Neural cell (in vitro differentiated cells): ENCODE results near the gene SLC6A11.

Experiments used
- CTCF ChIP-seq: fragments of 450-650 bp; IDR thresholded peaks from 2 replicates; pipeline ENCODE4 v1.5.1; 2014; ENCODE audit warnings: antibody characterized with exemption, mild to moderate bottlenecking, moderate library complexity; ENCODE audit not compliant: poor library complexity, severe bottlenecking
- EP300 ChIP-seq: fragments of 450-650 bp; conservative IDR thresholded peaks from 2 replicates; pipeline ENCODE4 v1.6.1; 2014; ENCODE audit warnings: antibody characterized with exemption, mild to moderate bottlenecking, moderate library complexity; ENCODE audit not compliant: poor library complexity, severe bottlenecking
- EZH2 ChIP-seq: fragments of 200-600, 300-800 bp; shearing (Covaris generic), sonication (generic); IDR thresholded peaks from 2 replicates; pipeline ENCODE4 v1.6.1; 2014; ENCODE audit warnings: antibody characterized with exemption, low read length, borderline replicate concordance, mild to moderate bottlenecking; ENCODE audit not compliant: insufficient read depth, poor library complexity, severe bottlenecking
- POLR2AphosphoS5 ChIP-seq: IDR thresholded peaks from 2 replicates; pipeline ENCODE4 v1.6.1; 2012
- RAD21 ChIP-seq: fragments of 450-650 bp; conservative IDR thresholded peaks from 2 replicates; pipeline ENCODE4 v1.6.1; 2014; ENCODE audit warnings: antibody characterized with exemption, mild to moderate bottlenecking, moderate library complexity
- REST ChIP-seq: IDR thresholded peaks from 2 replicates; pipeline ENCODE4 v1.6.1; 2012; ENCODE audit warnings: borderline replicate concordance
- SMC3 ChIP-seq: fragments of 450-650 bp; conservative IDR thresholded peaks from 2 replicates; pipeline ENCODE4 v1.6.1; 2014; ENCODE audit warnings: antibody characterized with exemption, mild to moderate bottlenecking, moderate library complexity; ENCODE audit not compliant: poor library complexity
- TAF1 ChIP-seq: IDR thresholded peaks from 2 replicates; pipeline ENCODE4 v1.6.1; 2012; ENCODE audit warnings: low read depth

GRCh38 chr3:10855871-10856662 lies 40.0 kb downstream of the SLC6A11 start:
- TF ChIP-seq SMC3 (no peak), CTCF (peak; percentile 51), POLR2AphosphoS5 (no peak), RAD21 (no peak), REST (no peak), EZH2 (no peak), TAF1 (no peak), EP300 (no peak)
